Gastroesophageal sphincter (tissue), 4 donors: ENCODE data around the gene TAF1L. TPM values are rescaled to one million over a fixed set of nuclear protein-coding genes. Genes with fewer than 3 reads are reported as not detected.
A peak's percentile ranks its signal among the peaks of the same experiment; 100 is the strongest.

Source experiments
- ATAC-seq: fragments of 150-250 bp; one replicate; pipeline ENCODE4 v1.9.1; 2016; ENCODE audit warnings: mild to moderate bottlenecking, moderate library complexity
- H3K27ac ChIP-seq, 4 donors: fragments of 200-600 bp; sonication (generic) in 3 of 4; 1 replicate in 3 of 4; 2 replicates in 1 of 4; pipeline ENCODE4 v1.5.1; 2016 to 2019
- H3K27me3 ChIP-seq: fragments of 200-600 bp; sonication (generic); one replicate; pipeline ENCODE4 v1.5.1; 2019
- H3K36me3 ChIP-seq, 2 donors: fragments of 200-600 bp; sonication (generic); one replicate each; pipeline ENCODE4 v1.5.1; 2019; ENCODE audit warnings: control low read depth in 1 of 2
- H3K4me1 ChIP-seq, 3 donors: fragments of 200-600 bp; sonication (generic); 1 replicate in 2 of 3; 2 replicates in 1 of 3; pipeline ENCODE4 v1.5.1; 2016 to 2019; ENCODE audit warnings: control low read depth in 2 of 3
- H3K4me3 ChIP-seq, 2 donors: fragments of 200-600 bp; sonication (generic); one replicate each; pipeline ENCODE4 v1.5.1; 2019; ENCODE audit warnings: mild to moderate bottlenecking in 1 of 2, moderate library complexity in 1 of 2
- H3K9me3 ChIP-seq, 3 donors: fragments of 200-600 bp; sonication (generic); one replicate each; pipeline ENCODE4 v1.5.1; 2017 to 2019; ENCODE audit warnings: control low read depth in 2 of 3
- EP300 ChIP-seq: sonication (generic); formaldehyde crosslinking; IDR thresholded peaks from one replicate; pipeline ENCODE4 v1.6.1; 2017; ENCODE audit warnings: antibody characterized with exemption, mild to moderate bottlenecking
- POLR2A ChIP-seq, 2 donors: fragments of 450-650 bp; IDR thresholded peaks; one replicate each; pipeline ENCODE4 v1.6.1; 2017; ENCODE audit warnings: antibody characterized with exemption in 2 of 2, mild to moderate bottlenecking in 2 of 2, moderate library complexity in 1 of 2
- POLR2AphosphoS5 ChIP-seq: sonication (generic); formaldehyde crosslinking; IDR thresholded peaks from one replicate; pipeline ENCODE4 v1.6.1; 2017; ENCODE audit warnings: antibody characterized with exemption
- WGBS, 2 donors: methylation state at CpG; one replicate each; pipeline ENCODE4 v1.1.5; 2018; ENCODE audit warnings: low coverage in 1 of 2; 5-methylcytosine and 5-hydroxymethylcytosine counted together
- total RNA-seq, 4 donors: library from RNA; depleted of rRNA; stranded (reverse); fragments of >200 nt; gene quantifications; one replicate each; pipeline ENCODE4 v1.1.0, GENCODE V29; 2016
- TF ChIP-seq, protein P1 (sequence below), 4 experiments: fragments of 200-600 bp in 2 of 4; fragments of 450-650 bp in 2 of 4; sonication (generic) in 1 of 4; IDR thresholded peaks; one replicate each; pipeline ENCODE4 v1.5.1; 2017 to 2019; ENCODE audit warnings: antibody characterized with exemption in 4 of 4, mild to moderate bottlenecking in 2 of 4, moderate library complexity in 2 of 4

TAF1L gene
- total RNA-seq, 4 donors from 2014 or later: 0.05 TPM; not detected in 3

DNA sequence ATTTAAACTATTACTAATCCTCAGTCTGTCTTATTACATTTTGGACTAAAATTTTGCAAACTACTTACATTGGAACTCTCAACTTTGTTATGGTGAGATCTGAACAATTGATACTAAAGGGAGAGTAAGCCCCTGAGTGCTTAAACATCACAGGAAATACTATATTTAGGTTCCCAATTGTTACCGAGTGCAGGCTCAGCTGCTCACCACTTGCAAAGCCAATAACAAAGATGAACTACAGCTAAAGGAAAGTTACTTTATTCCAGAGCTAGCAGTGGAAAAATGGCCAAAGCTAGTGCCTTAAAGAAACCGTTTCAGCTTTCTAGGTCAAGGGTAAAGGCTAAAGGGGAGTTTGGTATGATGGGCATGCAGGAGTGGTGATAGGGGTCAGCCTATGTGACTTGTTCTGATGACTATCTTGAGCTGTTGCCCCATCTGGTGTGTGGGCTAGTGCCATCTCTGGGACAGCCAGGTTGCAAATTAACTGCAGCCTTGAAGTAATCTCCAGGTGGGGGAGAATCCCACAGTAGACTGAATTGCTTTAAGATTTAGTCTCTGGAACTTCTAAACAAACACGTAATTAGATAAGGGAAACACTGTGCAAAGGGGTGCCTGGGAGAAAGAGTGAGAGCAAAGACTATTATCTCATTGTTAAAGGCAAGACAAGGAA is 54.7 kb downstream of the TAF1L start:
- Histone ChIP-seq H3K9me3 (no peaks in the 10 kb centered on the region), H3K36me3 (no peaks in the 10 kb centered on the region), H3K27me3 (peaks cover 16% of the 10 kb centered on the region), H3K27ac (no peak overlapping the region), H3K4me1 (no peaks in the 10 kb centered on the region), H3K4me3 (no peak overlapping the region)
- TF ChIP-seq, protein P1, sequence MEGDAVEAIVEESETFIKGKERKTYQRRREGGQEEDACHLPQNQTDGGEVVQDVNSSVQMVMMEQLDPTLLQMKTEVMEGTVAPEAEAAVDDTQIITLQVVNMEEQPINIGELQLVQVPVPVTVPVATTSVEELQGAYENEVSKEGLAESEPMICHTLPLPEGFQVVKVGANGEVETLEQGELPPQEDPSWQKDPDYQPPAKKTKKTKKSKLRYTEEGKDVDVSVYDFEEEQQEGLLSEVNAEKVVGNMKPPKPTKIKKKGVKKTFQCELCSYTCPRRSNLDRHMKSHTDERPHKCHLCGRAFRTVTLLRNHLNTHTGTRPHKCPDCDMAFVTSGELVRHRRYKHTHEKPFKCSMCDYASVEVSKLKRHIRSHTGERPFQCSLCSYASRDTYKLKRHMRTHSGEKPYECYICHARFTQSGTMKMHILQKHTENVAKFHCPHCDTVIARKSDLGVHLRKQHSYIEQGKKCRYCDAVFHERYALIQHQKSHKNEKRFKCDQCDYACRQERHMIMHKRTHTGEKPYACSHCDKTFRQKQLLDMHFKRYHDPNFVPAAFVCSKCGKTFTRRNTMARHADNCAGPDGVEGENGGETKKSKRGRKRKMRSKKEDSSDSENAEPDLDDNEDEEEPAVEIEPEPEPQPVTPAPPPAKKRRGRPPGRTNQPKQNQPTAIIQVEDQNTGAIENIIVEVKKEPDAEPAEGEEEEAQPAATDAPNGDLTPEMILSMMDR (IDR thresholded peaks at IDR 0.05): no peak
- no peak for TF ChIP-seq EP300
- TF ChIP-seq POLR2AphosphoS5: no peak
- no peak for TF ChIP-seq POLR2A (IDR thresholded peaks at IDR 0.05)
- 4 to 17% methylated on average over 1 to 2 of the region's 3 CpGs for WGBS, 2 donors
- ATAC-seq: no peak

DNA sequence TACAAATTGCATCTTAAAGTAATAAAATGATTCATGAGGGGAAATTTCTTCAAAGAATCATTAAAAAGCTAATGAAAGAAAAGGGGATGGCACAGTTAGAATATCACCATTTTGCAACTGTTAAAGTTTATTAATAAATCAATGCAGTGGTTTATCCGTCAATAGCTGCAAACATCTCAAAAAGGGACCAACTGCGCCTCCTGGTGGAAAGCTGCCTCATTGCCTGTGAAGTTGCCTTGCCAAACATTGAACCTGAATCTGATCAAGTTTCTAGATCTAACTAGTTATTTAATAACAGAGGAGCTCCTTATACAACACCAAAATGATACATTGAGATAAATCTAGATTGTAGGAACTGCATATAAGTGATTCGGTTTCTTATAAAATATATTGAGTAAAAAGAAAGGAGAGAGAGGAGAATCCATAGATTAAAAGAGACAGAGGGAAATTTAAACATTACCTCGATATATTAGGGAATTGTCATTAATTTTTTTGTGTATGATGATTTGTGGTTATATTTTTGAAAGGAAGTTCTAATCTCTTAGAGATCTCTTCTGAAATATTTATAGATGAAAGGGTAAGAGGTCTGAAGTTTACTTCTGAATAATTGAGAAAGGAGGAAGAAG is 55.6 kb downstream of the TAF1L start:
- TF ChIP-seq, protein P1 (IDR thresholded peaks at IDR 0.05): peak; percentile 80 to 89 (median 82)
- no peak for TF ChIP-seq EP300
- no peak for ATAC-seq
- Histone ChIP-seq H3K4me3 (no peak overlapping the region), H3K4me1 (no peaks in the 10 kb centered on the region), H3K36me3 (no peaks in the 10 kb centered on the region), H3K9me3 (no peaks in the 10 kb centered on the region), H3K27ac (no peak overlapping the region), H3K27me3 (peaks cover 13% of the 10 kb centered on the region)
- 12 to 17% methylated on average over 4 of the region's 4 CpGs for WGBS, 2 donors

Other genes starting within 250 kb of the TAF1L start
- 10 to 100 TPM in 1 of 4 donors, 1 to 10 TPM in 3; 6.8 to 14.3 (median 8.3) TPM for gene RIGI, start 109.5 kb downstream of the TAF1L start, total RNA-seq
- gene SMIM27, start 83.3 kb downstream of the TAF1L start, total RNA-seq: 10 to 100 TPM in 1 of 4 donors, 1 to 10 TPM in 3; 4.0 to 12.5 (median 8.2) TPM
- gene TOPORS, start 83.1 kb downstream of the TAF1L start, total RNA-seq: 10 to 100 TPM; 16.5 to 28.5 (median 25.5) TPM
- 10 to 100 TPM; 47.3 to 71.1 (median 55.9) TPM for gene NDUFB6, start 62.5 kb downstream of the TAF1L start, total RNA-seq
- gene TMEM215, start 147.9 kb upstream of the TAF1L start, total RNA-seq: under 1 TPM in 2 of 4 donors, not detected in 2; 0.12 to 0.13 TPM